H9 (cell line): ENCODE data around the gene KDM3A. TPM values are rescaled to one million over a fixed set of nuclear protein-coding genes. Genes with fewer than 3 reads are reported as not detected.

ENCODE experiments used
- DNase-seq: peaks from one replicate; pipeline ENCODE4 v3.0.0-alpha.2; 2017
- H2AFZ ChIP-seq: one replicate; pipeline ENCODE4 v1.6.1; 2013; ENCODE audit warnings: mild to moderate bottlenecking, low read length, control low read depth, moderate library complexity
- H2AK5ac ChIP-seq: 2 replicates; pipeline ENCODE4 v1.6.1; 2013; ENCODE audit warnings: low read length, control low read depth, mixed read lengths; ENCODE audit not compliant: insufficient read length
- H2BK120ac ChIP-seq: one replicate; pipeline ENCODE4 v1.6.1; 2013; ENCODE audit warnings: low read depth, mild to moderate bottlenecking, low read length, control low read depth, inconsistent platforms; ENCODE audit not compliant: poor library complexity, severe bottlenecking
- H2BK12ac ChIP-seq: 2 replicates; pipeline ENCODE4 v1.6.1; 2013; ENCODE audit warnings: low read length, control low read depth, mixed read lengths, low read depth; ENCODE audit not compliant: insufficient read length
- H2BK15ac ChIP-seq: 2 replicates; pipeline ENCODE4 v1.6.1; 2013; ENCODE audit warnings: low read depth, low read length, control low read depth
- H2BK20ac ChIP-seq: one replicate; pipeline ENCODE4 v1.6.1; 2013; ENCODE audit warnings: low read depth, mild to moderate bottlenecking, low read length, control low read depth, inconsistent platforms; ENCODE audit not compliant: poor library complexity, severe bottlenecking
- H2BK5ac ChIP-seq: 2 replicates; pipeline ENCODE4 v1.6.1; 2013; ENCODE audit warnings: low read length, control low read depth, mixed read lengths; ENCODE audit not compliant: insufficient read length
- H3K14ac ChIP-seq: 2 replicates; pipeline ENCODE4 v1.6.1; 2013; ENCODE audit warnings: low read length, control low read depth; ENCODE audit not compliant: insufficient read depth
- H3K18ac ChIP-seq: 2 replicates; pipeline ENCODE4 v1.6.1; 2013; ENCODE audit warnings: low read depth, mild to moderate bottlenecking, mixed read lengths, low read length, control low read depth; ENCODE audit not compliant: insufficient read length
- H3K23ac ChIP-seq: 2 replicates; pipeline ENCODE4 v1.6.1; 2013; ENCODE audit warnings: low read length, control low read depth, mixed read lengths, low read depth; ENCODE audit not compliant: insufficient read length
- H3K23me2 ChIP-seq: 2 replicates; pipeline ENCODE4 v1.6.1; 2013; ENCODE audit warnings: low read depth, mild to moderate bottlenecking, mixed read lengths, low read length, control low read depth; ENCODE audit not compliant: insufficient read length, poor library complexity, severe bottlenecking
- H3K27ac ChIP-seq: 2 replicates; pipeline ENCODE4 v1.5.1; 2013; ENCODE audit warnings: low read length, control low read depth, mixed read lengths, low read depth; ENCODE audit not compliant: insufficient read length
- H3K27me3 ChIP-seq: 2 replicates; pipeline ENCODE4 v1.6.1; 2013; ENCODE audit warnings: low read length, control low read depth, inconsistent platforms; ENCODE audit not compliant: insufficient read depth
- H3K4ac ChIP-seq: 2 replicates; pipeline ENCODE4 v1.6.1; 2013; ENCODE audit warnings: low read depth, mild to moderate bottlenecking, control low read depth, inconsistent platforms, low read length, moderate library complexity
- H3K4me1 ChIP-seq: 2 replicates; pipeline ENCODE4 v1.6.1; 2013; ENCODE audit warnings: low read length, control low read depth, inconsistent platforms; ENCODE audit not compliant: insufficient read depth
- H3K4me2 ChIP-seq: 2 replicates; pipeline ENCODE4 v1.6.1; 2013; ENCODE audit warnings: low read length, control low read depth, mixed read lengths; ENCODE audit not compliant: insufficient read length, insufficient read depth
- H3K56ac ChIP-seq: 2 replicates; pipeline ENCODE4 v1.6.1; 2013; ENCODE audit warnings: low read depth, mild to moderate bottlenecking, mixed read lengths, low read length, control low read depth; ENCODE audit not compliant: insufficient read length
- H3K79me1 ChIP-seq: 2 replicates; pipeline ENCODE4 v1.6.1; 2013; ENCODE audit warnings: low read depth, mild to moderate bottlenecking, moderate library complexity, low read length, control low read depth, inconsistent platforms; ENCODE audit not compliant: insufficient read depth, poor library complexity, severe bottlenecking
- H3K79me2 ChIP-seq: 2 replicates; pipeline ENCODE4 v1.6.1; 2013; ENCODE audit warnings: low read length, control low read depth, inconsistent platforms; ENCODE audit not compliant: insufficient read depth
- H3K9ac ChIP-seq: 2 replicates; pipeline ENCODE4 v1.6.1; 2013; ENCODE audit warnings: low read length, control low read depth, mixed read lengths; ENCODE audit not compliant: insufficient read length; ENCODE audit errors: extremely low read depth
- H3K9me3 ChIP-seq: one replicate; pipeline ENCODE4 v1.6.1; 2013; ENCODE audit warnings: low read depth, low read length, inconsistent platforms; ENCODE audit not compliant: control insufficient read depth
- H3T11ph ChIP-seq: one replicate; pipeline ENCODE4 v1.6.1; 2013; ENCODE audit warnings: mild to moderate bottlenecking, low read length, control low read depth, inconsistent platforms
- H4K20me1 ChIP-seq: one replicate; pipeline ENCODE4 v1.6.1; 2013; ENCODE audit not compliant: control insufficient read depth, insufficient read length, insufficient read depth
- H4K5ac ChIP-seq: 2 replicates; pipeline ENCODE4 v1.6.1; 2013; ENCODE audit warnings: low read depth, mild to moderate bottlenecking, mixed read lengths, low read length, control low read depth; ENCODE audit not compliant: insufficient read length
- H4K8ac ChIP-seq: replicated peaks from 2 replicates; pipeline ENCODE4 v1.6.1; 2013; ENCODE audit warnings: low read length, control low read depth, mixed read lengths, low read depth; ENCODE audit not compliant: insufficient read length
- H4K91ac ChIP-seq: 2 replicates; pipeline ENCODE4 v1.6.1; 2013; ENCODE audit warnings: low read depth, mild to moderate bottlenecking, moderate library complexity, mixed read lengths, low read length, control low read depth; ENCODE audit not compliant: insufficient read length
- H3K27ac Mint-ChIP-seq, 3 experiments: 2 replicates in 2 of 3; 3 replicates in 1 of 3; pipeline ENCODE4 v1.8.0; 2020 to 2021; ENCODE audit warnings: mixed read lengths in 3 of 3, mild to moderate bottlenecking in 1 of 3, moderate library complexity in 1 of 3
- H3K27me3 Mint-ChIP-seq: 2 replicates; pipeline ENCODE4 v1.8.0; 2021; ENCODE audit warnings: low read depth, mild to moderate bottlenecking, moderate library complexity, mixed read lengths
- H3K36me3 Mint-ChIP-seq, 3 experiments: 2 replicates in 2 of 3; 3 replicates in 1 of 3; pipeline ENCODE4 v1.8.0; 2020 to 2021; ENCODE audit warnings: low read depth in 3 of 3, mixed read lengths in 3 of 3; ENCODE audit not compliant: insufficient read depth in 1 of 3
- H3K4me1 Mint-ChIP-seq, 2 experiments: 2 replicates each; pipeline ENCODE4 v1.8.0; 2020; ENCODE audit warnings: mixed read lengths in 2 of 2
- H3K4me3 Mint-ChIP-seq, 2 experiments: 2 replicates in 1 of 2; 3 replicates in 1 of 2; pipeline ENCODE4 v1.8.0; 2020 to 2021; ENCODE audit warnings: mild to moderate bottlenecking in 2 of 2, mixed read lengths in 2 of 2, moderate library complexity in 1 of 2
- H3K9me3 Mint-ChIP-seq, 2 experiments: 2 replicates in 1 of 2; 3 replicates in 1 of 2; pipeline ENCODE4 v1.8.0; 2020; ENCODE audit warnings: mild to moderate bottlenecking in 2 of 2, mixed read lengths in 2 of 2, moderate library complexity in 1 of 2
- CTCF ChIP-seq: fragments of 200-600 bp; sonication (generic); conservative IDR thresholded peaks from 3 replicates; pipeline ENCODE4 v1.8.0; 2021; ENCODE audit warnings: antibody characterized with exemption, mild to moderate bottlenecking
- WGBS: extraction: QIAGEN DNeasy Blood & Tissue Kit; methylation state at CpG from one replicate; pipeline ENCODE4 v1.1.7; 2013; ENCODE audit warnings: missing lambda C conversion rate, low lambda C conversion rate, mixed read lengths; ENCODE audit not compliant: insufficient read length; ENCODE audit errors: extremely low coverage; 5-methylcytosine and 5-hydroxymethylcytosine counted together
- total RNA-seq: library from RNA; stranded (reverse); gene quantifications from 2 replicates; pipeline ENCODE4 v1.2.1, GENCODE V29; 2021

Gene KDM3A
- total RNA-seq, 1 experiment from 2014 or later: 28.1 TPM

GRCh38 chr2:86416146-86416545 is 25.0 kb upstream of the KDM3A start:
- no peak overlapping the region for H3K4me3 Mint-ChIP-seq
- H3K27me3 Mint-ChIP-seq: peaks cover 11% of the 10 kb centered on the region
- H2BK15ac ChIP-seq: no peak overlapping the region
- no peak overlapping the region for H3K23ac ChIP-seq
- no peaks in the 10 kb centered on the region for H3K23me2 ChIP-seq
- no peaks in the 10 kb centered on the region for H4K20me1 ChIP-seq
- no peaks in the 10 kb centered on the region for H3K4me1 ChIP-seq
- H3K79me1 ChIP-seq: no peaks in the 10 kb centered on the region
- H3K9me3 ChIP-seq: no peaks in the 10 kb centered on the region
- H3K4me2 ChIP-seq: no peak overlapping the region
- peaks cover 0 to 2% (median 0%) of the 10 kb centered on the region in 3 experiments; a peak in 1 of 7 replicates for H3K36me3 Mint-ChIP-seq
- no peak for TF ChIP-seq CTCF
- H3K4me1 Mint-ChIP-seq: peaks cover 3 to 6% of the 10 kb centered on the region in 2 experiments; a peak in 3 of 4 replicates
- no peak overlapping the region for H3K27ac Mint-ChIP-seq
- H2AFZ ChIP-seq: no peak overlapping the region
- no peak overlapping the region for H3K27ac ChIP-seq
- no peak overlapping the region for H4K5ac ChIP-seq
- H3K4ac ChIP-seq: no peak overlapping the region
- no peak overlapping the region for H3T11ph ChIP-seq
- no peaks in the 10 kb centered on the region for H3K79me2 ChIP-seq
- H2AK5ac ChIP-seq: no peak overlapping the region
- no peak overlapping the region for H3K14ac ChIP-seq
- no peak overlapping the region for H2BK5ac ChIP-seq
- DNase-seq: no peak
- no peak overlapping the region for H2BK120ac ChIP-seq
- H3K27me3 ChIP-seq: no peaks in the 10 kb centered on the region
- peaks cover 3 to 7% of the 10 kb centered on the region in 2 experiments; a peak in 3 of 5 replicates for H3K9me3 Mint-ChIP-seq
- H4K91ac ChIP-seq: no peak overlapping the region
- H2BK12ac ChIP-seq: no peak overlapping the region
- no CpG with 5 or more reads among the region's 2 CpGs for WGBS
- no peak overlapping the region for H3K18ac ChIP-seq
- H4K8ac ChIP-seq: no peak overlapping the region
- no peak overlapping the region for H3K56ac ChIP-seq
- H3K9ac ChIP-seq: no peak overlapping the region
- no peak overlapping the region for H2BK20ac ChIP-seq
